Prostate gland (tissue), 2 donors: ENCODE data around the gene NEGR1.

ENCODE experiments used
- CTCF ChIP-seq, 4 experiments: fragments of 200-600 bp in 2 of 4; fragments of 450-650 bp in 2 of 4; sonication (generic) in 2 of 4; IDR thresholded peaks; 1 replicate in 3 of 4; 2 replicates in 1 of 4; pipeline ENCODE4 v1.5.1; 2016 to 2019; ENCODE audit warnings: antibody characterized with exemption in 4 of 4, mild to moderate bottlenecking in 2 of 4, moderate library complexity in 2 of 4
- POLR2A ChIP-seq: fragments of 450-650 bp; IDR thresholded peaks from one replicate; pipeline ENCODE4 v1.6.1; 2016; ENCODE audit warnings: antibody characterized with exemption, mild to moderate bottlenecking
- POLR2AphosphoS5 ChIP-seq: sonication (generic); formaldehyde crosslinking; IDR thresholded peaks from one replicate; pipeline ENCODE4 v1.6.1; 2017; ENCODE audit warnings: antibody characterized with exemption

- no peak for TF ChIP-seq POLR2A
- TF ChIP-seq CTCF (IDR thresholded peaks at IDR 0.05), result no peak
- no peak for TF ChIP-seq POLR2AphosphoS5
Measured at GRCh38 chr1:71350805-71351204, 931.5 kb downstream of the NEGR1 start.
